ENCODE data around the gene IGFBP2.

Gene IGFBP2

DNA sequence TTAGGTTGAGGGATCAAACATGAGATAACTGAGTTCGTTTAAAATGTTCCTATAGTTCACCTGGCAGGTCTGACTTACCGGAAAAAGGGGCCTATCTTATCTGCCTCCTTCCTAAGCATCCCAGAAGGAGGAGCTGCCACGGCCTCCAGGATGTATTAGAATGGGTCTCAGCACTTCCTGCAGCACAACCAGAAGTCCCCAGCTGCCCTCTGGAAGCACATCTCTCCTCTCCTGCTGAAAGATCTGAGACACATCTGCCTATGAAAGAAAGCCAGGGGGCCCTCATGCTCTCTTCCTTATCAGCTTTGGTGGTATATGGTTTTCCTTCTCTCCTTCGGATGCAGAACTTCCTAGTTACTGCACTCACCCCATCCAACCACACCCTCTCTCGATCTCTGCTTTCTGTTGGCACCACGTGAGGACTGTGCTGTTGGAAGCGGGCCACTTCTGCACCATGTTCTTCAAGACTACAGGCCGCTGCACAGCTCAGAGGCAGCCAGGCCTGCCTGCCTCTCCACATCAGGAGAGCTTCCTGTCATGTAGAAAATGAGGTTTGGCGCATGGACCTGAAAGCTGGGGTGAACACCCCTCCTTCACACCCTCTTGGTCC lies 55.6 kb downstream of the IGFBP2 start:
- no peak for DNase-seq

DNA sequence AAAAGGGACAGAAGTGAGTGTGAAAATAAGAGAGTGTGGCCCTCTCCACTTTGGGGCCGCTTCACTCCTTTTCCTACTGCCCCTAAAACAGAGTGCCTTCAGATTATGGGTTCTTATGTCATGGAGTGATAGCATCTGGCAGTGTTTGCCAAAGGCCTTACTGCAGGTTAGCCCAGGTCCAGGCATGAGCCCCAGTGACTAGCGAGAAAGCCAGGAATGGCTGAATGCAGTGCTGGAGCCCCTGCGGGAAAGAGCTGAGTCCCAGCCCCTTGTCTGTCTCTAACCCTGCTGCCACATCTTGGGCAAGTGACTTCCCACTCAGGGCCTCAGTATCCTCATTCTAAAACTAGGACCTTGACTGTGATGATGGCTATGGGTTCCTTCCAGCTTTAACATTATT lies 56.2 kb downstream of the IGFBP2 start:
- DNase-seq: no peak

DNA sequence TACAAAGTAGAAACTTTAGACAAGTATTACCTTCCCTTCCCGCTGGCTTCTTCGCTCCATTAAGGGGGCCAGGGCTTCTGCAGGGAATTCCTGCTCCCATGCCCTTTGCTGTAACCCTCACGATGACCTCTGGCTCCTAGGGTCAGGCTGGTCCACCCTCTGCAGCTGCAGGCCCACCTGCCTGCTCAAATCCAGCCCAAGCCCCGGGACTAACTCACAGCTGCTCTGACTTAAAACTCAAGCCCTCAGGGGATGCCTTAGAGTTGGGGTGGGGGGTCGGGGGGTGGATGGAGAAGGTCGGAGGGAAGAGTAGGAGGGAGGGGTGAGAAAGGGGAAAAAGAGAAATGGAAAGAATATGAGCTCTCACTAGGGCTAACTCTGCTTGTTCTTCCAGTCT lies 57.2 kb downstream of the IGFBP2 start:
- no peak for DNase-seq

DNA sequence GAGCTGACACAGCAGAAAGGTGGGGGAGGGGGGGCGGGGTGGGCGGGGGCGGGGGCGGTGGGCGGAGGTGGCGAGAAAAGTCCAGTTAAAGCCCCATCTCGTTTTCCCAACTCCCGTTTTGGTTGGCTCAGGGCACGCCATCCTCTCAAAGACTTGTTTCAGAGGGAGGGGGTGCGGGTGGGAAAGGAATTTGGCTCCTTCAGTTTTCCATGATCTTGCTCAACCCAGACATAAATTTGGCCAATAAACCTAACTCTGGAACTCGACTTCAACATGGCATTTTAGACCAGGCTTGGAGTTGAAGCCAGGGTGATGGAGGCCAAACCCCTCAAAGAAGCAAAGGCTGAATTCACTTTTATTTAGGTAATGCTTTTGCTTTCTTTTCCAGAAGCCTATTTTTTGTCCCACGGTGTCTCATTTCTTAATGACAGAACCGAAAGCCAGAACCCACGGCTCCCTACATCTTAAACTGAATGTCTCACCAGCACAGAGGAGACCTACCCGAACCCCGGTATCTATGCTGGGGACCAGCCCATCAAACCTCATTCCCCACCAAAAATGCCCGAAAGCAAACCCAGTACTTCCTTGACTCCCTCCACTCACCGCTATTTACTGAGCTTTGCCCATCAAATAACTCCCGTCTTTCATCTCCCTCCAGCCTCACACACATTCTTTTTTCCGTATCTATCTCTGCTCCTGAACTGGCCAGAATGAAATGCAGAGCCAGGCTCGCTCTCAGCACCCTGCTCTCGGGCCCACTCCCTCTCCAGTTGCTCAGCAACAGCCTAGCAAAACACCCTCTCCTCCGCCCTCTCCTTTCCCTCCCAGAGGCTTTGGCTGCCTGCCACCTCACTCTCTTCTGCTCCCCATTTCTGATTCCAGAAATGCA lies 57.9 kb downstream of the IGFBP2 start:
- DNase-seq: peak; percentile 18

DNA sequence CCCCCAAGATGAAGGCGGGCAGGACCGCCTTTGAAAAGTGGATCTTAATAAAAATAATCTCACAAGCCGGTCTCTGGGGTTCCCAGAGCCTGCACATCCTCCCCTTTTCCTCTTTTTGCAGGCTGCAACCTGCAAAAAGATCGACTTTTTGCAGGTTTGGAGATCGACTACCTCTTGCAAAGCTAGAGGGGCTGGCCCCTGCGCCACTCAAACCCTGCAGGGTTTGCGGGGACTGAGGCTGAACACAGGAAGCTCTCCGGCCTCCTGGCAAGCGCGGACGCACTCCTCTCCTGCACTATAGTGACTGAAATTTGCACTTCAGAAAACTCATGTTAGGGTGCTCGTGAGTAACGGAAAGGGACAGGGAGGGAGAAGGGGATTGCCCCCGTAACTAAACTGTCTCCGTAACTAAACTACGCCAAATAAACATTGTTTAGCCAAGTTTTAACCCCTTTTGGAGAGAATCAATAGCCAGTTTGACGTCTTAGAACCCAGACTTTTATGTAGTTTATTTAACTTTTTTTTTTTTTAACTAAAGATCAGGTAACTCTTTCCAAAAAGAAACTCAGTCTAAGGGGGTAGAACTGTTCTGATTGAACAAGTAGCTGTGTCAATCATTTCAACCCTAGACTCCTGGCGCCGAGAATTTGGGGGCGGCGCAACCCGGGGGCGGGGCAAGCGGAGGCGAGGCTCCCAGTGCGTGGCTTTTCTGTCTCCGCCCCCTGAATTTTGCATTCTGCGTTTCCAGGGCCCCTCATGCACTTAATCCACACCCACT lies 59.6 kb downstream of the IGFBP2 start:
- DNase-seq: peak; percentile 81

DNA sequence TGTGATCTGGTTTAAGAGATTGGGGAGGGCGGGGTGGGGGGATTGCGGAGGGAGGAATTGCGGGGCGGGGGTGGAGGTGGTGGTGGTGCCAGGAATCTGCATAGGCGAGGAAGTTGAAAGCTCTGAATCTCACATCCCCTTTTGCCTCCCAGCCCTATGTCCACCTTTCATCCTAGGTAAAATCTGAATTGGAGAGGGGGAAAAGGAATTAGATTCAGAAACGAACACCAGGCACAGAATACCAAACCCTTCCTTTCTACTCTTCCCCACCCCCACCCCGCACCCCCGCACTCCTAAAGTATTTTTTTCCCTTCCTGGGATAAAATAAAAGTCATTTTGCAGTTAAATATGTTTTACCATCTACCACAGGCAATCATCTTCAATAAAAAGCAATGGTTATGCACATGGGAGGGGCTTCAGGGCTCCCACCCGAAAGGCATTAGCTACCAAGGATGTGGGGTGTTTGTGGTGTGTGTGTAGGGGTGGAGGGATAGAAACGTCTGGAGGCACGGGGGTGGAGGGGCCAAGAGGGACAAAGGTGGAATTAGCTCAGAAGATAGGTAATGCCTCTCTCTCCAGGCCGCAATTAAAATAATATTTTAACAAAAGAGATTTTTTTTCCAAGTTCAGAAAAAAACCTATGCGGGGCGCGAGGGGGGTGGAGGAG lies 60.3 kb downstream of the IGFBP2 start:
- no peak for DNase-seq

DNA sequence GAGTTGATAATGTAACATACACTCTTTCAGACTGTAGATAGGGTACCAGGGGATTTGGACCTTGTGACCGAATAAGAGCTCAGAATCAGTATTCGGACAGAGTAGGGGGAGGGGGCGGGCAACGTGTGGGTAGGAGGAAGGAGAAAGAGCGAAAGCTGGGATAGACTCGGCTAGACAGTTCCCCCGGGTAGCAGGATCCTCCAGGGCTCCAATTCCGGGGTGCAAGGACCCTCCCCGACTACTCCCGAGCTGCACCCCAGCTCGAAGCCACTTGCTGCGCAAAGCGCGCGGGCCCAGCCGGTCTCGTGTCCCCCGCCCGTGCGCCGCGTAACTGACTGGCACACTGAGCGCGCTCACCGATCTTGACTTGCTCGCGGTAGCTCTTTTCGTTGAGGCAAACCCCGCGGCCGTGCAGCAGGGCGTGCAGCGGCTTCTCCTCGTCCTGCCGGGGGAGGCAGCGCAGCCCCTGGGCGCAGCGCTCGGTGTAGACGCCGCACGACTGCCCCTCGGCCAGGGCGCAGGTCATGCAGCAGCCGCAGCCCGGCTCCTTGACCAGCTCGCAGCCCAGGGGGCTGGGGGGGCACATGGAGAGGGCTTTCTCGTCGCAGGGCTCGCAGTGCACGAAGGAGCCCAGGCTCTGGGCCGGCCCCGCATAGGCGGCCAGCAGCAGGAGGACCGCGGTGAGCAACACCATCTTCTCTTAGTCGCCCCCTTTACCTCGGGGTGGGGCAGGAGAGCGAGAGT lies 61.0 kb downstream of the IGFBP2 start:
- DNase-seq: peak; percentile 33

DNA sequence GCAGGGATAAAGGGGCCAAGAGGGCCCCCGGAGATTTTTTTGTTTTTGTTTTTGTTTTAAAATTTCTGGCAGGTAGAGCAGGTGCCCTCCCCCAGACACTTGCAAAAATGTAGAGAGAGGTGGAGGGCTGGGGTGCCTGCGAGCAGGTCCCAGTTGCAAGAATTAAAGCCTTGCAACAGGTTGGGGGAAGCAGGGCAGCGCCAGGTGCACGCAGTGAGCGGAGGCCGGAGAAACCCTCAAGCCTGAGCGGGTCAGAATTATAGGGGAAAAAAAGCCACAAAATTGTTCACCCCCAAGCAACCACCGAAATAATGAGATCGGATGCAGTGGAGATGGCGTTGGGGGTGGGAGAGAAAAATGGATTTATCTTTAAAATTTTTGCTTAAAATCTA lies 61.6 kb downstream of the IGFBP2 start:
- DNase-seq: no peak

DNA sequence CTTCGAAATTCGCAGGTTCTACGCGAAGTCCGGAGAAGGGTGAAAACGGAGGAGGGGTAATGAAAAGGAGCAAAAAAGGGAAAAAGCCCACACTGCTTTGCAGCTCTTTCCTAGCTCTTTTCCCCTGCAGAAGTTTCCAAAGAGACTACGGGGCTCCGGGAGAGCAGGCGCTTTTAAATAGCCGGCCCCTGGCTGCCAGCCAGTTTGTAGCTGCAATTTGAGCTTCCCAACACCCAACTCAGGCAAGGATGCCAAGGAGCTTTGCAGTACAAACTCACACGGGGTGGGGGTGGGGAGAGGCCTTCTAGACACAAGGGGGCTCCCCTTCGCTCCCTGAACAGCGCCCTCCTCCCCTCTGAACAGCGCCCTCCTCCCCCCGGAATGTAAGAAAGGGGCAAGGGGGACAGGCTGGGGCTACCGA lies 62.2 kb downstream of the IGFBP2 start, which contains the start of gene IGFBP5:
Gene IGFBP5, minus strand, starts transcription at position 149 of the 421 bp plus-strand sequence. CDS start 774 bp downstream, outside the sequence.
- no peak for DNase-seq

DNA sequence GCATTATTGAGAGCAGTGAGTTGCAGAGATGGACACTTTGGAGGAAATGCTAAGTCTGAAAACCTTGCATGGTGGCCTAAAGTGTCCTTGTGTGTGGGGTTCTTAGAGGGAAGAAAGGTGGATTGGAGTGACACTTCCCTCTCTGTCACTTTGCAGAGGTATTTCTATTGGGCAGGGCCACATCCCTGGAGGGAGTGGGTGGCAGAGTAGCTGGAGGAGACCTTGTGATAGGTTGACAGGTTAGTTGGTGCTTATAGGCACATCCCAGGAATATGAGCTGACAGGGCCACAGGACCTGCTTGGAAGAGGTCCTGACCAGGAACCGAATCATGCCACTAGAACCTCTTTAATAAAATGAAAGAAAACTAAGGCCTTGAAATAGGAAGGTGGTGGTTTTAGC lies 63.1 kb downstream of the IGFBP2 start:
- no peak for DNase-seq

DNA sequence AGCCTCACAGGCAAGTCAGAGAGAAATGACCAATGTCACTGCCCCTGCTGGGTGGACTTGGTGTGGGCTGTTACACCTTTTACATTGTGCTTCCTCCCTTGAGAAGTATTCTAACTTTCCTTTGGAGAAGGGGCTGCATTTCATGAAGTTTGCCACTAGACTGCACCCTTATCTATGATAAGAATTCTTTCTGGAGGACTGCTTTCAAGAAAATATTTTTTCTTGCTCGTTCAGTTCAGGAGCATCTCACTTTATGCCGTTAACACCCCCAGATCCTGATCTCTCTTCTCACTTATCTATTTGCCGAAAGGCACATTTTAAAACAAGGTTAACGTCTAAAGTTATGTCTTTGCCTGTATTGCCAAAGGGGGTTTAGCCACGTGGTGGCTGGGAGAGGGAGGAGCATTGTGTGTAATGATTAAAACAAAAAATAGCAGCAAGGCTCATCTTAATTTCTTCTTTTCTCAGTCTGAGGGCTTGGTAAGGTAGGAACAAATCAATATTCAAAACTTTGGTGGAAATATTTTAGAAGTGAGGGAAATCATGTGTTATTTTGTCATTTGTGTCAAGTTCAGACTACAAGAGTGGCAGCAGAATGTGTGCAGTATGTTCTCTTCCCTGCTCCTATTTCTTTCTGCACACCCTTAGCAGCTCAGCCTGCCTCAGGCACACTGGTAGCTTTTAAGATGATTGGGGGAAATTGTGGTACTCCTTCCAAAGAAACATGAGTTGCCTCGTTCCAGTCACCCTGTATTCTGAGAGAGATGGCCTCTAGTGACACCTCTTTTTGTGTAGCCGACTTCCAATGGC lies 63.7 kb downstream of the IGFBP2 start:
- peak; percentile 6 for DNase-seq

DNA sequence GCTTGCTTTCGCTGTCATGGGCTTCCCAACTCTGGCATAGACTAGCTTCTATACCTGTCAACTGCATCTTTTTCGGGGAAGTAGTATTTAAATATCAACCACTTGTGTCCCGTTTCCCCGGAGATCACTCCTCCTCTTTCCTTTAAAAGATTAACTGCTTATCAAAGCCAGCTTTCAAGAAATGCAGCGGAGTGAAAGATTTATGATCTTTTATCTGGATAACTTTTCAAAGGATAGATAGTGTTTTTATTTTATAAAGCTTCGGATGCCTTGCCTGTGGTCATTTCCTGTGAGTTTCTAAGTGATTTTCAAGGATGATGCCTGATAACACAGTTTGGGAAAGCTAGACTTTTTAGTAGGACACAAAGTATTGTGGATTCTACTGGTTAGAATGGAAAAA lies 65.1 kb downstream of the IGFBP2 start:
- no peak for DNase-seq

DNA sequence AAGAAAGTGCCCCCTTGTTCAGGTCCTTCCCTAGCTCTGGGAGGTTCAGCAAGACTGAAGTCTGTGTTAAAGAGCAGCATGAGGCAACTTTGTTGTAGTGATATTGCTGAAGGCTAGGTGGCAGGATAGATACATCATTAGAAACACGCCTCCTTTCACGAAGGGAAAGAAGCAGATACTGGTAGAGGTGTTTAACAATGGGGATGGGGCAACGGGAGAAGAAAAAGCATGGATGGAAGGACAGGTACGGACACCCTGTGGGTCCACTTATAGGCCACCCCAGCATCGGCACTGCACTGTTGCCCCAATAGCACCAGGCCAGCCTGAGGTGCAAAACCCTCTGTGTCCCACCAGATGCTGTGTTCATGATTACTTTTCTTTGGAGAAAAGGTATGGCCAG lies 65.7 kb downstream of the IGFBP2 start:
- DNase-seq: peak; percentile 30

DNA sequence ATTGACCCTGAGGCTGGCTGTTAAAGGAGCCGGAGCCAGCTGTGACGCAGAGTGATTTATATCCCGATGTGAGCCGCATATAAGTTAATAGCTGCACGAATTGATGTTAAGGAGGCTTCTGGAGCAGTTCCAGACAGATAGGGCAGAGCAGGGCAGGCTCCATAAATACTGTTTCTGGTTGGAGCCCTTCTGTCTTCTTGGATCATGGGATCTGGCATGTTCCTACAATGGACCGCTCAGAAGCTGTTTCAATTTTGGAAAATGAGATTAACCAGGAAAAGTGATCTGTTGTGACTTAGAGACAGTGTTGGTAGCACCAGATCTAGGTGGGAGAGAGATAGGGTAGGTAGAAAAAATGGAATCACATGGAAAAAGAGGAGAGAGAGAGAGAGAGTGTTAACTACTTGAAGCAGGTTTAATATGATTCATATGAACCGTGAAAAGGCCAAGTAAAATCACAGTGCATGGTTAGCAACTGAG lies 66.9 kb downstream of the IGFBP2 start:
- no peak for DNase-seq

DNA sequence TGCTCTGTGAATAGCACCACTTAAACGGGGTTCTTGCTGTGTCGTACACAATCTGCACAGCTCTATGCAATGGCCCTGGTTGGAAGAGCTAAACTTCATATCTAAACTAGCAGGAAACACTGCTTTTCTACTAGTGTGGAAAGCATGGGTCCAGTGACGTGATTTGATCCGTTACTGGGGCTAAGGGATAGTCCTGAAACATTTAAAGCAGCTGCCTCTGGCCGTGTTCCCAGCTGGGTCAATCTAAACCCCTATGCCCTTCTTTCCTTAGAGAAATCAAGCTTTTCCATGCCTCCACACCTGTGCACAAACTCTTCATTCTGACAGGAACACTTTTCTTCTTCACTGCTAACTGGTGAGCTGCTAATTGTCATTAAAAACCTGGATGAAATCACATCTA lies 67.6 kb downstream of the IGFBP2 start:
- DNase-seq: no peak

DNA sequence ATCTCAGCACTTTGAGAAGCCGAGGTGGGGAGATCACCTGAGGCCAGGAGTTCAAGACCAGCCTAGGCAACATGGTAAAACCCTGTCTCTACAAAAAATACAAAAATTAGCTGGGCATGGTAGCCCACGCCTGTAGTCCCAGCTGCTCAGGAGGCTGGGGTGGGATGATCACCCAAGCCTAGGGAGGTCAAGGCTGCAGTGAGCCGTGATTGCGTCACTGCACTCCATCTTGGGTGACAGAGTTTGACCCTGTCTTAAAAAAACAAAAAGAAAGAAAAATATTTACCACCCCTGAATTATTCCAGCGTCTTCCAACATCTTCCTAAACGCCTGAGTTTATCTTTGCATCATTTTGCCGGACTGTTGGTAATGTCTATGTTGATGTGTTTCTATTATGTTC lies 68.3 kb downstream of the IGFBP2 start:
- no peak for DNase-seq

DNA sequence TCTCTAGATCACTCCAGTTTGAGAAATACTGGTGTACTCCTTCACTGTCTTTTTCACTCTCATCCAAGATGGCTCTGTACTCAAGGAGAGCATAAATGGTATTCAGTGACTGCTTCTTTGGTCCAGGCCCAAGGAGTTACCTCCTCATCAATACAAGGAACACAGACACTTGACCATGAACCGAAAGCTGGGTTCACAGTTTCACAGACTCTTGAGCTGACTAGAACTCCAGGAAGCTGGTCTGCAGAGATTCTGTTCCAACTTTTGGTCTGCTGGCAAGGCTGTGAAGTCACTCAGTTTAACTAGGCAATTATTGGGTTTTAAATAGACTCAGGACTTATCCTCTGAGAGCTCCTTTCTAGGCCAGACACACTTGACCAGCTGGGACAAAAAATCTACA lies 69.5 kb downstream of the IGFBP2 start:
- DNase-seq: no peak

DNA sequence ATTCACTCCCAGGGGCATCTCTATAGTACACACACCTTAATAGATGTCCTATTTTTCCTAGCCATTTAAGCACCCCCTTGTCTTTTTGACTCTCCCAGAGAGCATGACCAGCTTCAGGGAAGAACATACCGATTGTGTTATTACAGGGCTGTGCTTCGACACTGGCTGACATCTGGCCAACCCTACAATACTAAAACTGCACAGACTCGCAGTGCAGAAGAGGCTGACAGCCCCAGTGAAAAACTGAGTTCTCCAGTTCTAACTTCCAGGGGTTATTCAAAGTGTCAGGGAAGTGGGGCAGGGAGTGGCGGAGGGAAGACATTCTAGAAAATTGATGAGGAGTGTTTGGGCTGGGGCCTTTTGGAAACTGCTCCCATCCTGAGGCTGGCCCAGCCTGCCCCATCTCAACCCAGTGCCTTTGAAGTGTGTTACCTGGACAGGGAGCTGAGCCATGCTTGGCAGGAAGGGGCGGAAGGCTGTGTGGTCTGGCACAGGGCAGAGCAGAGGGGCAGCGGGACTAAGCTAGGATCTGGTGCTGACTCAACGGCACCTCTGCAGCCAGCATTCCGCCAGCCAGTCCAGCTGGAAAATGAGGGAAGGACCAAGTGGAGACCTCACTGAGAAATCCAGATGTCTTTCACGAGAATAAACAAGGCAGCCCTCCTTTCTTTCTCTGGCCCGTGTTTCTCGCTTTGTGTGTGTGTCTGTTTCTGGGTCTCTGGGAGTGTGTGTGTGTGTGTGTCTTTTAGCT lies 77.5 kb downstream of the IGFBP2 start:
- DNase-seq: no peak

DNA sequence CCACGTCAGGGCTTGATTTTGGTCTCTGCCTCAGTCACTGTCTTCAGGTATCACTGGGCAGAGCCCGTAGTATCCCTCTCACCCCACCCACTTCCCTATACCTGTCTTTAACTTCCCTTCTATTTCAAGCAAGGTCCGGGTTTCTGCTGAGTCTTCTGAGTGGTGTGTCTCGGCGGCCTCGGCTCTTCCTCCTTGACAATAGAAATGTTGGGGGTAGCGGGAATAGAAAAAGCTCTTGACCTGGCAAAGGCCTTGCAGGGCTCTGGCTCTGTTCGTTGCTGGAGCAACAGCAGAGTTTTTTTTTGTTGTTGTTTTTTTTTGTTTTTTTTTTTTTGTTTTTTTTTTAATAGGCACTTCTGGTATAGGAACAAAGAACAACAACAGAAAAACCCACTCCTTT lies 78.1 kb downstream of the IGFBP2 start:
- DNase-seq: no peak

DNA sequence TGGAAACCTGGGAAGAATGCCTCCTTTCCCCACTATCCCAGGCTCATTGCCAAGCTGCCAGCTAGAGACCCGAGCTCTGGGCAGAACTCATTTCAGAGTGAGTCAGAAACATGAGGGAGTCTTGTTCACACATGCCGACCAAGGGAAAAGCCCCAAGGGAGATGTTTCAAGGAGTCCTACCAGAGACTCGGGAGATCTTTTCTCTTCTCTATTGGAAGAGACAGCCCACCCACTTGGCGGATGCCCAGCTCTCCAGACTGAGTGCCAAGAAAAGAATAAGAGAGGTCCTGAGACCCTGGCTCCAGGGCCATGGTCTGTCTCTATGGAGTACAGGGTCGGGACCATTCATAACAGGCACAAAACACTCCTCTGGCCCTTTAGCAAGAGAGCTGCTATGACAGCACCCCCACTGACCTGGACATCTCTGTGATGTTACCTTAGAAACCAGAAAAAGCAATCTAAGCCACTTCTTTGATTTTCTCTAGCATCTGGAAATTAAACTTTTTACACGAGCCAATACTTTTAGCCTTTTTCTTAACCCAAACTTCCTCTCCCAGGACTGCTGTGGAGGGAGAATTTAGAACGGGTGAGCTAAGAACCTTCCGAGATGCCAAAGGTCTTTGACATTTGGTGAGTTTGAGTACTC lies 80.6 kb downstream of the IGFBP2 start:
- no peak for DNase-seq
